Measurements from ENCODE around the gene NPHP3.
"Not testable (repeated sequence)": the region's sequence is repeated elsewhere in the genome, so short reads cannot be mapped to it uniquely, and the experiment has no call there.

Gene NPHP3

GRCh38 chr3:132722165-132723023 is at the start of gene NPHP3:
Gene NPHP3 (minus strand): TSS chr3:132722409. CDS start chr3:132722355, 54 bp downstream.
- peak; percentile 96 for DNase-seq

DNA sequence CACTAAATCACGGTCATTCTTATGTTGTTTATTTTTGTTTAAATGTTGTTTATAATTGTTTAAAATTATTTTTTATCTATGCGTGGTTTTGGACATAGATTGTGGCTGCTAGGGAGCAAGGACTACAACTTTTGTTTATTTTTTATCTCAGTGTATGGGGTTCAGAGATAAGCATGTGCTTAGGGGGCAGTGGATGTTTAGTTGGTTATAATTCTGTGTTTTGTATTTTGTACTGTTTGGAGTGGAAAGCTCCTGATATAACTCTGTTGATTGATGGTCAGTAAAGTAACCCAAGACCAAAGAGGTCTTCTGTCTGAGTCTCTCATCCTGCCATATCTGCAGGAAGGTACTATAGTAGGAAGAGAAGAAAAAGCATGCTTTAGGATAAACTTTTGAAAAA is 36.5 kb upstream of the NPHP3 start:
- DNase-seq, result no peak

- no peak for DNase-seq
Measured at GRCh38 chr3:132756108-132756650, 34.0 kb upstream of the NPHP3 start.

DNA sequence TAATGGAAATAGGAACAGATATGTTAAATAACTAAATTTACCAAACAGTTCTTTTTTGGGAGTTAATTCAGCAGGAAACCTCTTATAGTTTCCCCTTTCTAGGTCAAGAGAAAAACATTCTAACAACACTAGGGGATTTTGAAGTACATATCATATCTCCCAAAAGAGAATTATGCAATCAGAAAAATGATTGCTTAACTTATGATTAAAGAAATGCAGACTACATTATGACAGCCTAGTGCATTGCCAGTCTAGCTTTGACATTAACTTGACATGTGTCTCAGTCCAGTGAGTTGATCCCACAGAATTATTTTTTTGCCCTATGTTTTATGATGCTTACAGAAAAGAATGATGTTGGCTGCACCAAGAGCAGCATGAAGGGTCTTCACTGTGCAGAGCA is 31.7 kb upstream of the NPHP3 start:
- DNase-seq, result no peak

- no peak for DNase-seq
Measured at GRCh38 chr3:132749786-132750185, 27.6 kb upstream of the NPHP3 start.

GRCh38 chr3:132746720-132747119 is 24.5 kb upstream of the NPHP3 start:
- not testable (repeated sequence) for DNase-seq

DNA sequence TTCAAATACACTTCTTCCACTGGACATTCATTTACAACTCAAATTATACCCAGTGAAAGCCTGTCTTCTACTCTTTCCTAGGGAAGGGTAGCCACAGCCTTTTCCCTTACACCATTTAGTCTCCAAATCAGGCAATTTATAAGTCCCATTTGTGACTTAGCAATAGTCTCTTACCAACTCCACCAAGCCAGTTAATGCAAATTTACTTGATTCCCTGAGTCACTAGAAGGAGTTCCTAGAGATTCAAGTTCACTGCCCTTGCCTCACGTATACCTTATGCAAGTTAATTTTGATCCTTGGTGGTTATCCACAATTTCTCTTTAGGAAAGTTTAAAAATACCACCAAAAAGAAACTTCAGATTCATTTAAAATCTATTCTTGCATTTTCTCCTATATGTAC is 16.1 kb upstream of the NPHP3 start:
- DNase-seq, result no peak

GRCh38 chr3:132735589-132735988 is 13.4 kb upstream of the NPHP3 start:
- no peak for DNase-seq

DNA sequence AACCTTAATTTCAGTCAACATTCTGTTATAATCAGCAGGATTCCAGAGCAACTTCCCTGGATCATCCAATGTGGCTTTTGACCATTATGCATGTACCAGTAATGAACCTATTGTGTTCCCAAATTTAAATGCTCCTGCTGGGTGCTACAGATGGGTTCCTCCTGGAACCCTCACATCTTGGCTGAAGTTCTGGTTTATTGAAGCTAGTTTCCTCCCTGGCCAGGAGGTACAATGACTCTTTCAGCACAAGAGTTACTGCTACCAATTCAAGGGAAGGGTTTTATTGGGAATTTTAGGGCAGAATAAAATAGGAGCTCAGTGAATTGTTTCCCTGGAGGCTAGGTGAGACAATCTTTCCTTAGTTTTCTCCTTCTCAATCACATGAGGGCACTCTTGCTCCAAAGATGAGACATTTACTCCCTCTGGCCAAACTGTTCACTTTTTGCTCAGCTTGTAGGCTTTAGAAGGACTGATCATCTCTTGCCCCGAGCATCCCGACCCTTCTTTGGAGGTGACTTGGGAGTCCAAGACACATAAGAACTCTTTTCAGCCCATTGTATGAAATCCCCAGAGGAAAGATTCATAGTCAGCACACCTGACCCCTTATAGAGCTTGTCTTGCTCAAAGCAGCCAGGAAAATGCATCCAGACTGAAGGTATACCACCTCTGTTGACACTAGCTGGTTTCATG is 8.8 kb upstream of the NPHP3 start:
- DNase-seq, result no peak

- no peak for DNase-seq
Measured at GRCh38 chr3:132726341-132726823, 4.2 kb upstream of the NPHP3 start.

GRCh38 chr3:132723024-132723950 is 1.1 kb upstream of the NPHP3 start:
- DNase-seq, result no peak

DNA sequence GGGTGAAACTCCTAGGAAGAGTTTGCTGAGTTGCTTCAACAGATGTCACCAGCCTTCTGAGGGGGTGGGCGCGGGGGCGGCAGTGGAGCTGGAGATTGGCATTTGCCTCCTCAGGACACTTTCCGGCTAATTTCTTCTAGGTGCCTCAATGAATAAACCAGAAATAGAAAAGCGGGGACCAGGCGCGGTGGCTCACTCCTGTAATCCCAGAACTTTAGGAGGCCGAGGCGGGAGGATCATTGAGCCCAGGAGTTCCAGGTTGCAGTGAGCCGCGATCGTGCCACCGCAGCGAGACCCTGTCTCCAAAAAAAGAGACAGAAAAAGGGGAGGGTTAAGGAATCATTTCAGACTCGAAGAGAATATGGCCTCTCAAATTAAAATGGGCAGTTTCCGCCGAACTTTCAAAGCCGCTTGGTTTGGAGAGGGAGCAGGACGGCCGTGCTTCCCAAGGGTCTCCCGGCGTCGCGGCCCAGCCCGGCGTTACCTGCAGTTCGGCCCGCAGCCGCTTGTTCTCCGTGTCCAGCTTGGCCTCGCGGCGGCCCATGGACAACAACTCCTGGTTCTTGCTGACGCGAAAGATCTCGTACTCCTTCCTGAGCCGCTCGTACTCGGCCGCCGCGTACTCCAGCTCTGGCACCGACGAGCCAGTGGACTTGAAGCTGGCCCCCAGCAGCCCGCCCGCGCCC is 587 bp downstream of the NPHP3 start:
- DNase-seq, result no peak

DNA sequence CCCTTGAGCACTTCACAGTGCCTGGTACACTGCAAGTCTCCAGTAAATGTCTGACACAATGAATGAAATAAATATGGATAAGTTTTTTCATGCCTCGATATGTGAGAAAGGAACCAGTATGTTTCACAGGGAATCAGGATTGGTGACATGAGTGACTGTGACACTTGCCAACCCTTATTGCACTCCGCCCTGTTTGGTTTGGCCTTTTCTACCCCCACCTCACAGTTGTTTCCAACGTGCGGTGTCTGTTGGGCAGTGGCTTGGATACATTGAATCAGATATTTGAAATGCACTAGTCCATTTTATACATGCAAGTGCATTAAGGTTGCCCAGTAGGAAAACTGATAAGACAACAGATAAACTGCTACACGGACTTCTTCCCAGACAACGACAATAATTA is 2.0 kb downstream of the NPHP3 start:
- DNase-seq, result no peak

DNA sequence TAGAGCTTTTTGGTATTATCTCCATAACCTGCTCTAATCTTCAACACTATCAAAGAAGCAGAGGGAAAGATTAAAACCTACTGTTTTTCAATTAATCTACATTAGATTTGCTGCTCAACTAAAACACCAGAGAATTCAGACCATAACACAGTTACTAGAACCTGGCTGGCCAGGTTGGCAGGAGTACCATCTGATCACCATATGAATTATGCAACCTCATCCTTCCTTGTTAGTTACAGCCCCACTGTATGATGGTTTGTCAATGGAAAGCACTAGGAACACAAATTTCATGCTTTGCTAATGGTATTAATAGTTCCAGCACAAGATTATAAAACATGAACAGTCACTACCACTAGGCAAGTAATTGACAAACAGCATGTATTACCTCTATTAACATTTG is 5.8 kb downstream of the NPHP3 start:
- DNase-seq, result no peak

DNA sequence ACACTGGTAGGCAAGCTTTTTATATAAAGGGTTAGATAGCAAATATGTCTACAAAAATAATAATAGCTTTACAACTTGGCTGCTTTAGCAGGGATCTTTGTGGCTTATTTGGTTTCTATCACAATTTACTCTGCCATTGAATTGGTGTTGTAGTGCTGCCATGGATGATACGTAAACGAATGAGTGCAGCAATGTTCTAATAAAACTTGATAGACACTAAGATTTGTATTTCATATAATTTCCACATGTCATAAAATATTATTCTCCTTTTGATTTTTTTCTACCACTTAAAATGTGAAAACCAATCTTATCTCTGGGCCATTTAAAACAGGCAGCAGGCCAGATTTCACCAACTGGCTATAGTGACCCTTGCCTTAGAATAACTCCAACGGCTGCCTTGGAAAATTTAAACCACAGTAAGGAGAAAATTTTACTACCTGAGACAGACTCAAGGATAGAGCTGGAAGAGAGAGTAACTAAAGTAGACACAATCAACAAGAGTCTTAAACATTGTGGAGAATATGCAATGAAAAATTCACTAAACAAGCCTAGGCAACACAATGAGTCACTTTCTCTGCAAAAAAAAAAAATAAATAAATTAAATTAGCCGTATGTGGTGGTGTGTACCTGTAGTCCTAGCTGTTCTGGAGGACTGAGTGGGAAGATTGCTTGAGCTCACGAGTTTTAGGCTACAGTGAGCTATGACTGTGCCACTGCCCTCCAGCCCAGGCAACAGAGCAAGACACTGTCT is 8.1 kb downstream of the NPHP3 start:
- no peak for DNase-seq

DNA sequence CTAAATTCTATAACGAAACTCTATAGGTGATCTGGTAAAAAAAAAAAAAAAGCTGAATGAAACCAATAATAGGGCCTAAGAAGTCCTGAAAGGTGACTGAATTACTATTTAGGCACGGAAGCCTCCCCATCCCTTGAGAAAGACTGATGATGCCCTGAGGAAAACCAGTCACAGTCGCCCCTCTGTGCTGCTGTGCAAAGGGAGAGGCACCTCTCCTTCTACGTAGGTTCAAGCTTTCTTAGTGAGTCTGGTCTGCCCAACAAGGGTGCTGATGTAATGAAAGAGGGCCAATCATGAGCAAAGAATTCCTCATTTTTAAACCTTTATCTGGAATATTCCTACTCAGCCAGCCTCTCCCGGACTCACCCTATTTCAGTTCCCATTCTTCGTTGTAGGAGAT is 11.9 kb downstream of the NPHP3 start:
- DNase-seq, result no peak

GRCh38 chr3:132709761-132710160 is 12.4 kb downstream of the NPHP3 start:
- no peak for DNase-seq

GRCh38 chr3:132703733-132704132 is 18.5 kb downstream of the NPHP3 start:
- no peak for DNase-seq

DNA sequence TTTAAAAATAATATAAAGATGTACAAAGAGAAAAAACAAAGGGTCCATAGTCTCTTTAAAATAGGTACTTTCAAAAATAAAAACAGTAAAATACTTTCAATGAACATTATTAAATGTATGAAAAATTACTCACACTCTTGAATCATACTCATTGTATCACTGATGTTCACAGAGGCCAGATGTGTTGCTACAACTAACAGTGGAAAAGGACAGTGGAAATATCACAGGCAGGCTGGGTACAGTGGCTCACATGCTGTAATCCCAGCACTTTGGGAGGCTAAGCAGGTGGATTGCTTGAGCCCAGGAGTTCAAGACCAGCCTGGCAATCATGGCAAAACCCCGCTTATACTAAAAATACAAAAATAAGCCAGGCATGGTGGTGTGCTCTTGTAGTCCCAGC is 26.8 kb downstream of the NPHP3 start:
- DNase-seq, result no peak

DNA sequence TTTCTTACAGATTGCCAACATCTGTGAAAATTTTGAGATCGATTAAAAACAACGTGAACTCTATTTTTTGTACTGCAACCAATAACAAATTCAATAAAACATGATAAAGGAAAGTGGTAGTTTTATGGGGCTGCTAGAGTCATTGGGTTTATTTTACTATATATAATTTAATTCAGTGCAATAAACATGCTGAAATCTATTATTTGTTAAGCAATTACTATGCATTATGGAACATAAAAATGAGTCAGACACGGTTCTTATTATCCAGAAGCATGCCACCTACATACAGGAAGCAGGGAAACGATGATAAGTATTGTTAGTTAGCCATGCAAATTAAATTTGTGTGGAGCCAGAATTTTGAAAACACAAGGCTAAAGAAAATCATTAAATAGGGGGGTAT is 27.2 kb downstream of the NPHP3 start:
- no peak for DNase-seq

DNA sequence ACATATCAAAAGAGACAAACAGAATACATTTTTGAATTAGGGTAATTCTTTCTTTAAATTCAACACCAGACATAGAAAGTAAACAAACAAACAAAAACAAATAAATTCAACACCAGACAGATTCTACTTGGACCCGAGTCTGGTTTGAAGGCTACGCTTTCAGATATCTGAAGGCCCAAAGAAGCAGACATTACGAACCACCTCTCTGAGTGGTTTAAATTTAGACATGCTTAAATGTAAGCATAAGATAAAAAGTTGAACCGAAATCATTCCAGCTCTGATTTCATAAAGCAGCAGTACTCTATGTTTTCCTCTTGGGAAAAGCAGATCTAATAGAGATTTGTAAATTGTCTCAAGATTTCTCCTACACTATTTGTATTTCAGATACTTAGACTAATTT is 32.2 kb downstream of the NPHP3 start:
- DNase-seq, result no peak

Data from stimulated activated CD4-positive, alpha-beta T cell treated with anti-CD3 and anti-CD28 coated beads, Interleukin-1b, Interleukin-23, amount 100 ng/mL, for 48 hours (primary cell).